ENCODE data around the gene ITGB2.

DNA sequence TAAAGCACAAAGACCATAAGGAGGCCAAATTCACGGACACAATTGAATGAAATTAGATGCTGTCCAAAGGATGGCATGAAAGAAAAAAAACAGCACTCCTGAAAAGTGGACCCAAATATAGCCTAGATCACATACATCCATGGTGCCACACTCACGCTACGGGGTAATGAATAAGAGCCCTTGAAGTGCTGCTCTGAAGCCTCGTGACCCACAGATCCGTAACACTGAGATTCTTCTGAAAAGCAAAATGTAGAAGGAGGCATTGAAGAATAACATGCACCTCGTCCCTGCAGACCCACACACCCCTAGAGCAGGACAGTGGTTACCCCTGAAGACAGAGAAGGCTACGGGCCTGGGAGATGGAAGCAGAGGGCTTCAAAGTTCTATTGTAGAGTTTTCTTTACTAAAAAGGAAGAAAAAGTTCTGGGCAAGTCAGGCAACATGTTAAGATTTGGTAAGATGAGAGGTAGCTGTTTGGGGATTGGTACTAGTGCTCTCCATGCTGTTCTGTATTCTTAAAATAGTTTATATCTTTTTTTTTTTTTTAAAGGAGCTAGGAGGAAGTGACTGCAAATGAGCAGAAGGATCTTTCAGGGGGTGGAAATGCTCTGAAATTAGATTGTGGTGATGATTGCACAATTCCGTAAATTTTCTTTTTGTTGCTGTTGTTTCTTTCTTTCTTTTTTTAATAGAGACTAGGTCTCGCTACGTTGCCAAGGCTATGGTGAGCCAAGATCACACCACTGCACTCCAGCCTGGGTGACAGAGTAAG, 4.1 kb upstream of the ITGB2 start:
- no peak for TF ChIP-seq POLR2A (IDR thresholded peaks at IDR 0.05)
- TF ChIP-seq, protein P1, sequence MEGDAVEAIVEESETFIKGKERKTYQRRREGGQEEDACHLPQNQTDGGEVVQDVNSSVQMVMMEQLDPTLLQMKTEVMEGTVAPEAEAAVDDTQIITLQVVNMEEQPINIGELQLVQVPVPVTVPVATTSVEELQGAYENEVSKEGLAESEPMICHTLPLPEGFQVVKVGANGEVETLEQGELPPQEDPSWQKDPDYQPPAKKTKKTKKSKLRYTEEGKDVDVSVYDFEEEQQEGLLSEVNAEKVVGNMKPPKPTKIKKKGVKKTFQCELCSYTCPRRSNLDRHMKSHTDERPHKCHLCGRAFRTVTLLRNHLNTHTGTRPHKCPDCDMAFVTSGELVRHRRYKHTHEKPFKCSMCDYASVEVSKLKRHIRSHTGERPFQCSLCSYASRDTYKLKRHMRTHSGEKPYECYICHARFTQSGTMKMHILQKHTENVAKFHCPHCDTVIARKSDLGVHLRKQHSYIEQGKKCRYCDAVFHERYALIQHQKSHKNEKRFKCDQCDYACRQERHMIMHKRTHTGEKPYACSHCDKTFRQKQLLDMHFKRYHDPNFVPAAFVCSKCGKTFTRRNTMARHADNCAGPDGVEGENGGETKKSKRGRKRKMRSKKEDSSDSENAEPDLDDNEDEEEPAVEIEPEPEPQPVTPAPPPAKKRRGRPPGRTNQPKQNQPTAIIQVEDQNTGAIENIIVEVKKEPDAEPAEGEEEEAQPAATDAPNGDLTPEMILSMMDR (IDR thresholded peaks at IDR 0.05), result no peak

Data from heart left ventricle (tissue), 13 donors.